ENCODE results near the gene VIP.

The VIP gene

GRCh38 chr6:152783217-152783878 is 32.8 kb downstream of the VIP start:
- Histone ChIP-seq H3K9me3 (replicated peaks; ENCODE audit: insufficient read depth, low read length) (no peaks in the 10 kb centered on the region), H3K9me2 (replicated peaks; ENCODE audit: insufficient read depth, low read length) (no peaks in the 10 kb centered on the region), H3K9ac (ENCODE audit: low read length) (no peak overlapping the region), H4K20me1 (ENCODE audit: insufficient read depth, low read length) (no peaks in the 10 kb centered on the region), H3K4me2 (ENCODE audit: low read depth, low read length) (no peak overlapping the region), H3K27me3 (replicated peaks; ENCODE audit: insufficient read depth, low read length) (no peaks in the 10 kb centered on the region), H3F3A (ENCODE audit: insufficient read depth, low read length) (no peaks in the 10 kb centered on the region), H3K79me2 (ENCODE audit: low read length) (no peaks in the 10 kb centered on the region), H3K4me1 (ENCODE audit: low read length) (no peaks in the 10 kb centered on the region), H3K36me3 (replicated peaks; ENCODE audit: insufficient read depth, low read length) (no peaks in the 10 kb centered on the region), H3K27ac (ENCODE audit: low read length) (no peak overlapping the region), H2AFZ (ENCODE audit: low read length) (no peak overlapping the region), H3K4me3 (ENCODE audit: low read length) (no peak overlapping the region)
- DNase-seq: no peak
- TF ChIP-seq EZH2phosphoT487 (IDR thresholded peaks at IDR 0.05; ENCODE audit: low read length) (no peak), EZH2 (optimal IDR thresholded peaks at IDR 0.05; ENCODE audit: low read depth, low read length) (no peak)
- TF ChIP-seq, protein P1, sequence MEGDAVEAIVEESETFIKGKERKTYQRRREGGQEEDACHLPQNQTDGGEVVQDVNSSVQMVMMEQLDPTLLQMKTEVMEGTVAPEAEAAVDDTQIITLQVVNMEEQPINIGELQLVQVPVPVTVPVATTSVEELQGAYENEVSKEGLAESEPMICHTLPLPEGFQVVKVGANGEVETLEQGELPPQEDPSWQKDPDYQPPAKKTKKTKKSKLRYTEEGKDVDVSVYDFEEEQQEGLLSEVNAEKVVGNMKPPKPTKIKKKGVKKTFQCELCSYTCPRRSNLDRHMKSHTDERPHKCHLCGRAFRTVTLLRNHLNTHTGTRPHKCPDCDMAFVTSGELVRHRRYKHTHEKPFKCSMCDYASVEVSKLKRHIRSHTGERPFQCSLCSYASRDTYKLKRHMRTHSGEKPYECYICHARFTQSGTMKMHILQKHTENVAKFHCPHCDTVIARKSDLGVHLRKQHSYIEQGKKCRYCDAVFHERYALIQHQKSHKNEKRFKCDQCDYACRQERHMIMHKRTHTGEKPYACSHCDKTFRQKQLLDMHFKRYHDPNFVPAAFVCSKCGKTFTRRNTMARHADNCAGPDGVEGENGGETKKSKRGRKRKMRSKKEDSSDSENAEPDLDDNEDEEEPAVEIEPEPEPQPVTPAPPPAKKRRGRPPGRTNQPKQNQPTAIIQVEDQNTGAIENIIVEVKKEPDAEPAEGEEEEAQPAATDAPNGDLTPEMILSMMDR (IDR thresholded peaks at IDR 0.05; ENCODE audit: low read length): no peak

GRCh38 chr6:152794696-152795095 is 44.1 kb downstream of the VIP start:
- no peak overlapping the region for H3K4me3 ChIP-seq (ENCODE audit: low read length)
- H3F3A ChIP-seq (ENCODE audit: insufficient read depth, low read length): no peaks in the 10 kb centered on the region
- DNase-seq: no peak
- no peaks in the 10 kb centered on the region for H3K4me1 ChIP-seq (ENCODE audit: low read length)
- no peaks in the 10 kb centered on the region for H4K20me1 ChIP-seq (ENCODE audit: insufficient read depth, low read length)
- H3K9me3 ChIP-seq (replicated peaks; ENCODE audit: insufficient read depth, low read length): no peaks in the 10 kb centered on the region
- no peaks in the 10 kb centered on the region for H3K9me2 ChIP-seq (replicated peaks; ENCODE audit: insufficient read depth, low read length)
- H3K4me2 ChIP-seq (ENCODE audit: low read depth, low read length): no peak overlapping the region
- no peaks in the 10 kb centered on the region for H3K36me3 ChIP-seq (replicated peaks; ENCODE audit: insufficient read depth, low read length)
- H3K27me3 ChIP-seq (replicated peaks; ENCODE audit: insufficient read depth, low read length): no peaks in the 10 kb centered on the region
- no peak overlapping the region for H2AFZ ChIP-seq (ENCODE audit: low read length)
- TF ChIP-seq EZH2phosphoT487 (IDR thresholded peaks at IDR 0.05; ENCODE audit: low read length) (no peak), EZH2 (optimal IDR thresholded peaks at IDR 0.05; ENCODE audit: low read depth, low read length) (no peak)
- TF ChIP-seq, protein P1 (IDR thresholded peaks at IDR 0.05; ENCODE audit: low read length): no peak
- no peak overlapping the region for H3K27ac ChIP-seq (ENCODE audit: low read length)
- no peak overlapping the region for H3K9ac ChIP-seq (ENCODE audit: low read length)
- no peaks in the 10 kb centered on the region for H3K79me2 ChIP-seq (ENCODE audit: low read length)

DNA sequence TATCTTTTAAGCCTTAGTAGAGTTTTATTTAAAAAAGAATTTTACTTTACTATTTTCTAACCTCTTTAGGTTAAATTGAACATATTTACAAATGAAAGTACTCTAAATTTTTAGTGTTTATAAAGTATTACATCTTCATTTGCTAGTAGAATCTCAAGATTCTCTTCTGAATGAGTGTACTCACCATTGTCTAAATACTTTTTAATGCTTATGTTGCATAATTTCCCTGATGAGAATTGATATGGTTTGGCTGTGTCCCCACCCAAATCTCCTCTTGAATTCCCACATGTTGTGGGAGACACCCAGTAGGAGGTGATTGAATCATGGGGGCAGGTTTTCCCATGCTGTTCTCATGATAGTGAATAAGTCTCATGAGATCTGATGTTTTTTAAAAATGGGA is 53.6 kb downstream of the VIP start:
- Histone ChIP-seq H3K9me3 (replicated peaks; ENCODE audit: insufficient read depth, low read length) (no peaks in the 10 kb centered on the region), H3K9ac (ENCODE audit: low read length) (no peak overlapping the region), H2AFZ (ENCODE audit: low read length) (no peak overlapping the region), H3F3A (ENCODE audit: insufficient read depth, low read length) (no peaks in the 10 kb centered on the region), H3K27me3 (replicated peaks; ENCODE audit: insufficient read depth, low read length) (no peaks in the 10 kb centered on the region), H3K27ac (ENCODE audit: low read length) (no peak overlapping the region), H3K4me2 (ENCODE audit: low read depth, low read length) (no peak overlapping the region), H3K9me2 (replicated peaks; ENCODE audit: insufficient read depth, low read length) (no peaks in the 10 kb centered on the region), H3K4me1 (ENCODE audit: low read length) (no peaks in the 10 kb centered on the region), H3K4me3 (ENCODE audit: low read length) (no peak overlapping the region), H3K79me2 (ENCODE audit: low read length) (no peaks in the 10 kb centered on the region), H4K20me1 (ENCODE audit: insufficient read depth, low read length) (no peaks in the 10 kb centered on the region), H3K36me3 (replicated peaks; ENCODE audit: insufficient read depth, low read length) (no peaks in the 10 kb centered on the region)
- DNase-seq: no peak
- TF ChIP-seq EZH2phosphoT487 (IDR thresholded peaks at IDR 0.05; ENCODE audit: low read length) (no peak), EZH2 (optimal IDR thresholded peaks at IDR 0.05; ENCODE audit: low read depth, low read length) (no peak)
- TF ChIP-seq, protein P1 (IDR thresholded peaks at IDR 0.05; ENCODE audit: low read length): no peak
